NCI-H1105 treated with DMSO at 0.1 percent for 48 hours (cell line): Measurements from ENCODE around the gene MS4A15.
"Not testable (repeated sequence)": the region's sequence is repeated elsewhere in the genome, so short reads cannot be mapped to it uniquely, and the experiment has no call there.

Experiments used
- DNase-seq: peaks from one replicate; lab custom pipeline; 2025; lab: John Stamatoyannopoulos, UW

Gene MS4A15

DNA sequence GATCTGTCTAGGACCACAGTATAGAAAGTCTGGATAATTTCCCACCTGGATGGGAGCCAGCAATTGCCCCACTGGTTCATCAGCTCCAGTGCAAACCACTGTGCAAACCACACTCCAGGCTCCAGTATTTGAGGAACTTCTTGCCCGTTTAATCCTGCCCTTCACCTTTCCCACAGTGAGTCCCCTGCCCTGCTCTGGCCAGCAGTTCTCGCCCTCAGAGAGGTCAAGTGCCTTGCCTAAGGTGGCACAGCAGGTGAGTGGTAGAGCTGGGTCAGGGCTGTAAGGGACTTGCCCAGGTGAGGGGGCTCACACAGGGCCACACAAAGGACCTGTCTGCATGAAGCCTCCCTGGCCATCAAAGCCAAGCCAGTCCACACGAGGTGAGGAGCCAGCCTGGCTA lies 52.6 kb downstream of the MS4A15 start:
- DNase-seq = no peak

DNA sequence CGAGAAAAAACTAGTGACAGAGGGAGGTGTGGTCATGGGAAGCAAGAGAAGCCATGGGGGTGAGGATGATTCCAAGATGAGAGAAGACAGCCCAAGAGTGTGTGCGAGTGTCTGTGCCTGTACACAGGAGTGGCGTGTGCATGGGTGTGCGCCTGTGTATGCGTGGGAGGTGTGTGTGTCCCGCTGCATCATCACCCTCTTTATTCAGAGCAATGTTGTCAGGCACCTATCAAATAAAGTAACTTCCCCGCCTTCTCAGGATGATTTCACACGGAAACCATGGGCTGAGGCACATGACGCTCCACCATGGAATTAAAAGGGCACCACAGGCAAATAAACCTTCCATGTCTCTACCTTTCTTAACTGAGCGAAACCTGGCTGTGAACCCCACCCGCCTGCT lies 53.0 kb downstream of the MS4A15 start:
- no peak for DNase-seq

DNA sequence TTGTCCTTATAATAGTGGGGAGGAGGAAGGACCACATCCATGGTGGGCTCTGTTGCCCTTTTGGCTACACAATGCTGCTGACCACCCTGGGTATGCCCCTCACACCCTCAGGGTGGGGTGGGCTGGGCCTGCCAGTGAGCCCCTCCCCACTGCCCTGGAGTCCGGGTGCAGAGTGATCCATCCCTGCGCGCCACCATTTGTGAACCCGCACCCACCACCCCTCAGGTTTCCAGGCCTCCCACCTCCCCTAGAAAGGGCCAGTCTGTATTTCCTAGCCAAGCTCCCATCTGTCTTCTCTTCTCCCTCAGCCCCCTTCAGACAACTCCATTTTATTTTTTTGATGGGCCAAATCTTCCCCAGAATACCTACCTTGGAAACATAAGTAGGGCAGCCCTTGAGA lies 53.5 kb downstream of the MS4A15 start:
- DNase-seq = no peak

DNA sequence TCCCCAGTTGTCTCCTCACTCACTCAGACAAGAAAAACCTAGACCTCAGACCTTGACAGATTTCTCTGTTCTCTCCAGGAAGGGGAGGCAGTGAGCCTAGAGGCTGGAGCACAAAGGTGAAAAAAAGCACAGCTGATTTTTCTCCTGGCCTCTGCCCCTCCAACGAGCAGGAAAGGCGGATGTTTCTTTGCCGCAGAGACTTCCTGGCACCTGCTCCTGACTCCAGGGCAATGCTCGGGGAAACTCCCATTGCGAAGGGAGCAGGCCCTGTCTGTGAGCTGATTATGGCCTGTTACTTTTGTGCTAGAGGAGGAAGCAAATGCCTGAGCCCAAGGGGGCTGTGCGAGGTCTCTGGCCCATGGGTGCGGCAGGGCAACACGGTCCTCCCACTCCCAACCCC lies 53.9 kb downstream of the MS4A15 start:
- no peak for DNase-seq

DNA sequence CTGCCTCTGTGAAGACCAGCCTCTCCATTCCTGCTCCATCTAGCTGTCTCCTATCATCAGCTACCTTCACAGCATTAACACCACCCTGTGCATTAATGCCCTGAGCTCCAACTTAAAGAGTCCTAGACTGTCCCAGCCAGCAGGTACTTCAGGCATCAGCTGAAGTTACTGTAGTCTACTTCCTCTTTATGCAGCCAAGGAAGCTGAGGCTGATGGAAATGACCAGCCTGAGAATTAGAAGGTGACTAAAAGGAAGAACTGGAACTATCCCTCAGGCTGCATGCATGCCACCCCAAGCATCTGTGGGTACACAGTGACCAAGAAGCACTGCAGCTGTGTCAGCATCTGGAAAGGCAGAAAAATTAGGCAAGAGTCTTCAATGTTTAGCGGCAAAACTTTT lies 56.7 kb downstream of the MS4A15 start:
- DNase-seq = no peak

DNA sequence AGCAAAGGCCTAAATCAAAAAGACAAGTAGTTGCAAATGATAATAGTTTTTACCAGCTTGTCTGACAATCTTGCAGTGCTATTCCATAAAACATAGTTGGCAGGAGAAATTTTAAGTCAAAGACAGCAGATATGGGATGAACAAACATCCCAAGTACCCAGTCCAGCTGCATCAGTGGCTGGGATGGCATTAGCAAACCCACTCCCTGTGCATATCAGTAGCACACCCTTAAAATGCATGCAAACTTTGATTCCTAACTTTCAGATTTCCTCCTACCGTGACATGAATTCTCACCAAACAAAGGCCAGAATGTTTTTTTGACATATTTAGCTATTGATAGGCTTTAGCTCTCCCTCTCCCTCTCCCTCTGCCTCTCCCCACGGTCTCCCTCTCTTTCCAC lies 57.4 kb downstream of the MS4A15 start:
- DNase-seq = no peak

DNA sequence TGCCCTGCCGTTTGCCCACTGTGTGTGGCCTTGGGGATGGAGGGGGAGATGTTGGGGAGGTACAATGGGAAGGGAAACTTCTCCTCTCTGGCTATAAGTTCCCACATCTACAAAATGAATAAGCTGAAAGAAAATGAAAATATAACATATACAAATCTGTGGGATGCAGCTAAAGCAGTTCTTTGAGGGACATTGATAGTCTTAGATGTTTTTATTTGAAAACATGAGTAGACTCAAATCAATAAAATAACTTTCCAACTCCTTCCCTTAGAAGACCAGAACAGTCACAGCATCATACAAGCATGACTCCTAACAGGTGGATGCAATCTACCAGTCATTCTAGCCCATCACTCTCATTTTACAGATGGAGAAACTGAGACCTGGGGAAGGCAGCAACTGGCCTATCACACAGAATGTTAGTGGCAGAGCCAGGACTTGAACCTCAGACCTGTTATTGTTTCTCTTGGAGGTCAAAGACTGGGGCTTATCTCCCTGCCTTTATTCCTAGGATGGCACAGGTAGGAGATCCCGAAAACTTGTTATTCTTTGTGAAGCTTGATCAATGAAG lies 60.0 kb downstream of the MS4A15 start:
- no peak for DNase-seq

DNA sequence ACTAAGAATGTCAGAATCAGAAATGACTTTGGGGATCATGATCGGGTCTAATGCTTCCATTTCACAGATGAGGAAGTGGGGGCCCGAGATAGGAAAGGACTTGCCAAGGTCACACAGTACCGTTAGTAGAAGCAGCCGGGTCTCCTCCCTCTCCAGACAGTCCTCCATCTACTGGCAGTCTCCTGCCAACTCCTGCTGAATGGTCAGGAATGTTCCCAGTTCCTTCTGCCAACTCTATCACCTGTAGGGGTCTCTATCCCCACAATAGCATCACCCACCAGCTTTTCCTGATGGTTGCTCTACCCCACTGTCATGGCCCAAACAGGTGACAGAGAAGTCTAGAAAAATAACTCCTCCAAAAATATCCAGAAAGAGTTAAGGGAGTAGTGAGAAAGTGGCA lies 61.4 kb downstream of the MS4A15 start:
- DNase-seq = no peak

DNA sequence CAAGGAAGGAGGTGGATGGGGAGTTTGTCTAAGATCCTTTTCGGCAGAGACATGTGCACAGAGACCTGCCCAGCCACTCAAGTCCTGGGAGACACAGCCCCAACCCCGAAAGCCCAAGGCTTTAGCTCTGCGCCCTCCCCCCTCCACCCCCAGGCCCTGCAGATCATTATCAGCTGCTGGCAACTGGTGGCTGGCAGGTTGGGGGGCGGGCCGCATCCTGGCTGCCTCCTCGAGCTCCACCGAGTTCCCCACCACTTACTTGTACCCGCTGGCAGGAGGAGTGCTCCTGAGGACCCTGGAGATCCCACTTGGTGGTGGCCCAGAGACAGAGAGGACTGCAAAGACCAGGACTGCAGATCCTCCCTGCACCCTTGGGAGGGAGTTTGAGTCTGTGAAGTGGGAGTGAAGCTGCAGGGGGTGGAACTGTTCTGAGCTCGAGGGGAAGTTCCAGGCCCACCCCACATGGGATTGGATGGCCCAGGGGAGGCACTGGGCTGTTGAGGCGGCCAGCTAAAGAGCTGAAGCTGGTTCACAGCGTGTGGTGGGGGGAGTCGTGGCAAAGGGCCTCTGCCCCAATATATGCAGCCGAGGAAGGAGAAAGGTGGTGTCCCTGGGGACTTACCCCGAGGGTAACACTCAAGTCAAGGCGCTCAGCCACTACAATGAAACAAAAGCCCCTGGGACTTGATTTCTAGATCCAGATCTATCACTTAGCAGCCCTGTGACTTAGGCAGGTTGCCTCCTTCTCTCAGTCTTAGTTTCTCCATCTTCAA lies 65.3 kb downstream of the MS4A15 start:
- no peak for DNase-seq

DNA sequence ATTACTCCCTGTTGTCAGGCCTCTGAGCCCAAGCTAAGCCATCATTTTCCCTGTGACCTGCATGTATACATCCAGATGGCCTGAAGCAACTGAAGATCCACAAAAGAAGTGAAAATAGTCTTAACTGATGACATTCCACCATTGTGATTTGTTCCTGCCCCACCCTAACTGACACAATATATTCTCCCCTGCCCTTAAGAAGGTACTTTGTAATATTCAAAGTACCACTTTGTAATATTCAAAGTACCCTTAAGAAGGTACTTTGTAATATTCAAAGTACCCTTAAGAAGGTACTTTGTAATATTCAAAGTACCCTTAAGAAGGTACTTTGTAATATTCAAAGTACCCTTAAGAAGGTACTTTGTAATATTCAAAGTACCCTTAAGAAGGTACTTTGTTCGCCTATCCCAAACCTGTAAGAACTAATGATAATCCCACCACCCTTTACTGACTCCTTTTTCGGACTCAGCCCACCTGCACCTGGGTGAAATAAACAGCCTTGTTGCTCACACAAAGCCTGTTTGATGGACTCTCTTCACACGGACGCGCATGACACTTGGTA lies 67.2 kb downstream of the MS4A15 start:
- not testable (repeated sequence) for DNase-seq

DNA sequence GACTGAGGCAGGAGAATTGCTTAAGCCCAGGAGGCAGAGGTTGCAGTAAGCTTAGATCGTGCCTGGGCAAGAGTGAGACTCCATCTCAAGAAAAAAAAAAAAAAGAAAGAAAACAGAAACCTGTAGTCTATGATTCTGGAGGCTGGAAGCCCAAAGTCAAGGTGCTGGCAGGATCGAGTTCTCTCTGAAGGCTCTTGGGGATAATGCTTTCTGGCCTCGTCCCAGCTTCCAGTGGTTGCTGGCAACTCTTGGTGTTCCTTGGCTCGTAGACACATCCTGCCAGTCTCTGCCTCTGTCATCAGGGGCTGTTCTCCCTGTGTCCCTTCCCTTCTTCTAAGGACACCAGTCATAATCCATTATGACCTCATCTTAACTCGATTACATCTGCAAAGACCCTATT lies 68.5 kb downstream of the MS4A15 start:
- no peak for DNase-seq

DNA sequence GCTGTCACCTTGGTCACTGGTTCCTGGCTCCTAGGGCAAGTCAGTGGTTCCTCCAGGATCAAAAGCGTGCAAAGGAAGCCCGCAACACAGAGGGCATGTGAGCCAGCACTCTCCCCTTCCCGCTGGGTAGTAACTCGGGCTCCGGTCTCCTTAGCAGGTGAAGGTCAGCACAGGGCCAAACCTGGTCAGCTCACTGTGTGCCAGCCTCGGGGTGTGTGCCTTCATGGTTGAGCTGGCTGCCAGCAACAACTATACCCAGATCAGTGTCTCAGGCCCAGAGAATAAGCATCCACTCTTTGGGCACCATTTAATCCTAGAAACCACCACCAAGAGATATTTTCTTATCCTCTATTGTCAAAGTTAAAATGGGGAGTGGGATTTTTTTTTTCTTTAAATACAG lies 69.1 kb downstream of the MS4A15 start:
- no peak for DNase-seq
